ENCODE data around the gene HPSE2.

The HPSE2 gene

DNA sequence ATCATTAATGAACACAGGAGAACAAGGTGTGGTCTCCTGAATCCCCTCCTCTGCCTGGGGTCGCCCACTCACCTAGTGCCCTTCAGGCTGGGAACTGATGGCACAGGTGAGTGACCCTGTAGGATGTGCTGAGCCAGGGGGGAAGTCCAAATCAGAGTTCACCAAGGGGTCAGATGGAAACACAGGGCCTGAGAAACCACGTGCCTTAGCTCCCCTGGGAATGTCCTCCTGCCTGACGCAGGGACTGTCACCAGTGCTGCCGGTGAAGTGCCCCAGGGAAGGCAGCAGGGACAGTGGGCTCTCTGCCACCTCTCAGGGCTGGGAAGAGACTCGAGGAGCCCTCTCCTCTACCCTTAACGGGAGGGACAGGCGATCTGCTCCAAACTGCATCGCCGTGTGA, 814.9 kb downstream of the HPSE2 start:
- no peak for DNase-seq

DNA sequence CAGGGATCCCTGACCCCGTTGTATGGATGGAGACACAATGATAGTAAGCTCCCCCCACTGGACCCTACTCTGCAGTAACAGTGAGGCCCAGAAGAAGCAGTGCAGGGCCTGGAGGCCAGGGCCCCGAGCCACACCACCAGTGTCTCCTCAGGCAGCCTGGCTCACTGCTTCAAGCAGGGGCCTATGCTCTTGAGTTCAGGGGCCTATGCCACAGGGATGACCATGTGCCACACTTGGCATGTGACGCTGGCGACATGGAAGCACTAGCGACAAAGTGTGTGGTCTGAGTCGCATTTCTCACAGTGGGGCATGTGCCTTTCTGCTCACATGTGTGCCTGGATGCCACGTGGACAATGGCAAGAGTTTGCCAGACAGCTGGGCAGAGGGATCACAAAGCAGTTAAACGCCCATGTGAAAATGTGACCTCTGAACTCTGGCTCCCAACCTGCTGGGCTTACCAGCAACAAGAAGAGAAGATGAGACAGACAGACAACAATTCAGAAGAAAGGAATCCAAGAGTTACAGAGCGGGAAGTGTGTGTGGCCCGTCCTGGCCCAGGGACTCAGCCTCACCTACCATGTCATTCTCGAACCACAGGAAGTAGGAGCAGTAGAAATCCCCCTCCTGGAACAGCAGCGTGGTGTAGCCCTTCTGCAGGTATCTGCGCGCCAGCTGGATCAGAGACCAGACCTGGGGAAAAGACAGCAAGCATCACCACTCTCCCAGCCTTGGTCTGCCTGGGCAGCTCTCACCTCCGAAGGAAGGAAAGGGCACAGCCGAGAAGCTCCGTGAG, 816.0 kb downstream of the HPSE2 start:
- no peak for DNase-seq

DNA sequence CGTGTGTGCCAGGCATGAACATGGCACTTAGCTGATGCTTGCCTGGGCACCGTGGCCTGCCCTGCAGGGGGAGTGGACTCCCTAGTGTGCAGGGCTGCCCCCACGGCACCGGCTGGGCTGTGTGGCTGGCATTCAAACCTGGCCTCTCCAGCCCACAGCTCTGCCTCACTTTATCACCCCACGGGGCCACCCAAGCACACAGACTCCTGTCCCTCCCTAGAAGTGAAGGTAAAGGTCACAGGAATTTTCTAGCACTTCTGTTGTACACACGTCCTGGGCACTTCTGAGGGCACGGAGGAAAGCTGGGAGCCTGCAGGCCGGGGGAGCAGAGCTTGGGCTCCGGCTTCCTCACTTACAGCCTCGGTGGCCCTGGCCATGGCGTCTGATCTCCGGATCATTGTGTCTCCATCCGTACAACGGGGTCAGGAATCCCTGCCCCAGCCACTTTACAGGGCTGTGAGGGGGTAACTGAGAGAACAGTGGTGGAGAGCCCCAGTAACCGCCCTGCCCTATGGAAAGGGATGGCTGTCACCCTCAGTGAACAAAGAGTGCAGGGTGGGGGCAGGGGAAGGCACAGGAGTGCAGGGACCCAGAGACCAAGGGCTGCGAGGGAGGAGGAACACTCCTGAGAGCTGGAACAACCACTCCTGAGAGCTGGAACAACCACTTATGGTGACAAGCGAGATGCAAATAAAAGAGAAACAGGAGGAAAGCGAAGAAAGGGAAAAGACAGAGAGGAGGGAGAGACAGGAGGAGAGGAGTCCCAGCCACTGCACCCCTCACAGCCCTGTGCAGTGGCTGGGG, 816.8 kb downstream of the HPSE2 start:
- DNase-seq: no peak

GRCh38 chr10:98417973-98418664, 817.5 kb downstream of the HPSE2 start:
- DNase-seq: no peak

GRCh38 chr10:98417481-98417959, 818.1 kb downstream of the HPSE2 start:
- DNase-seq: no peak

- DNase-seq: no peak
These were observed 818.9 kb downstream of the HPSE2 start for GRCh38 chr10:98416606-98417388.

DNA sequence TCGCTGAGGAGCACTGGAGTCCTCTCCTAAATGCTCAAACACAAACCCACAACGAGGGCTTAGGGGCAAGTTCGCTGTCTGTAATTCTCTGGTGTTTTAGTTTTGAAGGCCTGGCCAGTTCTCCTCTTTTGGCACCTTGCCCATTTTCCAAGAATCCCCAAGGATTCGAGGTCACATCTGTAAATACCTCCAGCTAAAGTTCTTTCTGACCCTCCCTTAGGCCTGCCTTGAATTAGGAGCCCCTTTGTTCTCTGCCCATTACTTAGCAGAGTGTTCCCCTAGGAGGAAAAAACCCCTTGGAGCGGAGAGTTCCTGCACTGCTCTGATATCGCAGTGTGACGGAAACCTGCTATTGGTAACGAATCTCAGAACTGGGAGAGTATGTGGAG, 819.9 kb downstream of the HPSE2 start:
- DNase-seq: no peak

- DNase-seq: peak; percentile 40
These were observed 820.5 kb downstream of the HPSE2 start, which contains the start of gene PYROXD2 for GRCh38 chr10:98414932-98415730. Gene PYROXD2 (minus strand): TSS chr10:98415182. CDS start chr10:98415135, 47 bp downstream.

GRCh38 chr10:98414578-98414931, 821.1 kb downstream of the HPSE2 start:
- no peak for DNase-seq

- no peak for DNase-seq
These were observed 823.9 kb downstream of the HPSE2 start for GRCh38 chr10:98411768-98412167.

- no peak for DNase-seq
These were observed 824.5 kb downstream of the HPSE2 start for GRCh38 chr10:98411166-98411565.

GRCh38 chr10:98410759-98411158, 824.9 kb downstream of the HPSE2 start:
- no peak for DNase-seq

DNA sequence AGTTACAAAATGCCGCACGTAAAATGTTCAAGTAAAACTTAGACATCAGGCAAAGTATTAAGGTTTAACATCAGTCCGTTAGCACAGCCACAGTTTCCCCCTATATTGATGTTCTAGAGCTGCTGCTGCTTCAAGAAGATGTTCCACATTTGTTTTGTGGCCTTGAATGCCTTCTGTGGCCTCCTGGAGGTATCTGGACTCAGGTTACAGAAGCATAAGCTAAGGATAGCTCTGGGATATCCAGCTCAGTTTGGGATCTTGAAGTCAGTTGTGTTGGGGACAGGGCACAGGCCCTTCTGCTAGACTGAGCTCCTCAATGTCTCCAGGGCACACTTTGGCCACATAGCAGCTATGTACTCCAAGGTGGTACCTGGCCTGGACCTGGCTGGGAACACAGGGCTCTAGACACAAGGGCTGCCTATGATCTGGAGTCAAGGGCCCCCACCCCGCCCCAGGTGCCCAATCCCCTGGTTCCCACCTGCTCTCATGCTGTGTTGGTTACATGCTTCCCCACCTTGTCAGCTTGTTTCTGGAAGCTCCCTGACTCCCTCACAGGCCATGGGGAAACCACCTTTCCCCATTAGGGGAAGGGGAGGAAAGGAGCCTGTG, 825.4 kb downstream of the HPSE2 start:
- no peak for DNase-seq

DNA sequence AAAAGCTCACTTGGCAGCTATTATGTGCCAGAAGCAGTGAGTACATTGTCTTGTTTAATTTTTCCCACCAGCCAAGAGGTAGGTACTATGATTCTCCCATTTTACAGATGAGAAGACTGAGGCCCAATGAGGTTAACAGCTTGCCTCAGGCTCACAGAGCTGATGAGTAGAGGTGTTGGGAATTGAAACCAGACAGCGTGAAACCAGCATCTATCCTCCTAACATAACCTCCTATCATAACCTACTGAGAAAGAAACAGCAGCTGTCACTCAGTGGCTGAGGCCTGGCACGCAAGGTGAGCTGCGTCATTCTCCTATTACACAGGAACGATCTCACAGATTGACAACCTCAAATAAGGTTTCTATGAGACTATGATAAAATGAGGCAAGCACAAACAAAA, 826.9 kb downstream of the HPSE2 start:
- no peak for DNase-seq

DNA sequence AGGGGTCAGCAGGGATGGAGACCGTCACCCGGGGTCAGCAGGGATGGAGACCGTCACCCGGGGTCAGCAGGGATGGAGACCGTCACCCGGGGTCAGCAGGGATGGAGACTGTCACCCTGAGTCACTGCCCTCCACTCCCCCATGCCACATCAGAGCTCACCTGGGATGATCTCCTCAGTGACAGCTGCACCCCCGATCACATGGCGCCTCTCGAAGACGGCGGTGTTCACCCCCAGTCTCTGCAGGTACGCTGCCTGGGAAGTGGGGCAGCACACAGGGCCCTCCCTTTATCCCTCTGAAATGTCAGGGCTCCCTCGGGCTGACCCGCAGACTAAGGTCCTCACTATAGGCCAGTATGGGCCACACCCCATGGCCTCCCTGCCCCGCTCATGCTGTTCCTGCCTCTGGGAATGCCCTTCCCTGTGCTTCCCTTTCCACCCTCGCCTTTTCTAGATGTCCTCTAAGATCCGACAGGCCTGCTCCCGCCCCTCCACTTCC, 827.9 kb downstream of the HPSE2 start:
- no peak for DNase-seq
